ENCODE measurements around the gene DGKZ.

GRCh38 chr11:46413760-46414465, 66.7 kb downstream of the DGKZ start:
- TF ChIP-seq CTCF (IDR thresholded peaks at IDR 0.05) = no peak
- TF ChIP-seq ZFX (IDR thresholded peaks at IDR 0.05; ENCODE audit: borderline replicate concordance) = no peak

Measured in 22Rv1 (cell line).